GM19043 (cell line): Measurements from ENCODE around the gene PAFAH2.

Experiments
- ATAC-seq: cut with Tn5 transposase; IDR thresholded peaks from one replicate; pipeline ENCODE4 v1.9.1; 2021; ENCODE audit warnings: low read depth; ENCODE audit not compliant: unreplicated experiment

Gene PAFAH2

DNA sequence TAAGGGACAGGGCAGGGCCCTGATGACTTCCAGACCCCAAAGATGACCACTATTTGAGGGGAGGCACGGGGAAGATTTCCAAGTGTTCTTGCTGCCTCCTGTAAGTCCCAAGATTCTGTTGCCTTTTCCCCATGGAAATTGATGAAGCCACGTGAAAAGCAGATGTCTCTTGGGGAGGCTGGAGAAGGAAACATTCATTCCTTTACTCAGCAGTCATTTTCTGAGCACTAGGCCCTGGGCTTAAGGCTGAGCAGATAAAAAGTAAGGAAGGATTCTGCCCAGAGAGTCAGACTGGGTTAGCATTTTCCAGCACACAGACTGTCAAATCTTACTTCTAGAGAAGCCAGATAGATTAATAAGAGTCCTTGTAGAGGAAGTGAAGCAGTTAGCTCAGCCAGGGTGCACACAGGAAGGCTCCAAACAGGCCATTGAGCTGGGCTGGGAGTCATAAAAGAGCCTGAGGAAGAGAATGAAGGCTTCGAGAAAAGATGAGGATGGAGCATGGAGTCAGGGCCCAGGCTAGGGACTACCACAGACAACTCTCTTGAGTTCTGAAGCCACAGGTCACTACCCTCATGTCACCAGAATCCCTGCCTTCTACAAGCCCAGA lies 33.9 kb upstream of the PAFAH2 start:
- ATAC-seq, result no peak

DNA sequence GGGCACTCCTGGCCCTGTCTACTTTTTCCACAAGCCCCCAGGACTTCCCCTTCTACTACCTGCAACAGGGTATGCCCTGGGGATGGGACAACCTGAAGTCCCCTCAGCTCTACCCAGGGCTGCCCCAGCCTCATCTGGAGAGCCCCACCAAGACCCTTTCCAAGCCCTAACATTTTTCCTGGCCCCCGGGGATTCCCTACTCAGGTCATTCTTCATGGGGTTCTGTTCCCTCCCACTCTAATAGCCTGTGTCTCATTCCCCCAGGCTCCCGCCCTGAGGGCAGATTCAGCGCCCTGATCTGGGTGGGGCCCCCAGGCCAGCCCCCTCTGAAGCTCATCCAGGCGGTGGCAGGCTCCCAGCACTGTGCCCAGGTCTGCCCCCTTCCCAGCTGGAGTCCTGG lies 33.3 kb upstream of the PAFAH2 start:
- no peak for ATAC-seq

DNA sequence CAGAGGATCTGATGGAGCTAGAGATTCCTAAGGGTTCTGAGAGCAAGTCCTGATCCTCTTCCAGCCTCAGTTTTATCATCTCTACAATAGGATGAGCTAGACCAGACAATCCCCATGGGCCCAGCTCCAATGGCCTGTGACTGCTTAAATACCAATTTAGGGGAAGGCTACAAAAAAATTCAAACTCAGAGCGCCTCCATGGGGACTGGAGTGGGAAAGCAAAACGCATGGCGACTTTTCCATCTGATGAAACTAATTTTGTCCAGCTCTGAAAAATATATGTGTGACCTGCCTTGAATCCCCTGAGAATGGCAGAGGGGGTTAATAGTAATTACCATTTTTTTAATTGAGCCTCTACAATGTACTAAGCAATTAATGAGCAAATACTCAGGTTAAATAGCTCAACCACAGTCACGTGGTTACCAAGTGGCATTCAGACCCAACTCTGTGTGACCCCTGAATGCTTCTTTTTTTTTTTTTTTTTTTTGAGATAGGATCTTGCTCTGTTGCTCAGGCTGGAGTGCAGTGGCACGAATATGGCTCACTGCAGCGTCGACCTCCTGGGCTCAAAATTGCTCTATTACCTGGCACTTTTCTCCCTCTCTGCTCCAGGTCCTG lies 32.1 kb upstream of the PAFAH2 start:
- no peak for ATAC-seq

DNA sequence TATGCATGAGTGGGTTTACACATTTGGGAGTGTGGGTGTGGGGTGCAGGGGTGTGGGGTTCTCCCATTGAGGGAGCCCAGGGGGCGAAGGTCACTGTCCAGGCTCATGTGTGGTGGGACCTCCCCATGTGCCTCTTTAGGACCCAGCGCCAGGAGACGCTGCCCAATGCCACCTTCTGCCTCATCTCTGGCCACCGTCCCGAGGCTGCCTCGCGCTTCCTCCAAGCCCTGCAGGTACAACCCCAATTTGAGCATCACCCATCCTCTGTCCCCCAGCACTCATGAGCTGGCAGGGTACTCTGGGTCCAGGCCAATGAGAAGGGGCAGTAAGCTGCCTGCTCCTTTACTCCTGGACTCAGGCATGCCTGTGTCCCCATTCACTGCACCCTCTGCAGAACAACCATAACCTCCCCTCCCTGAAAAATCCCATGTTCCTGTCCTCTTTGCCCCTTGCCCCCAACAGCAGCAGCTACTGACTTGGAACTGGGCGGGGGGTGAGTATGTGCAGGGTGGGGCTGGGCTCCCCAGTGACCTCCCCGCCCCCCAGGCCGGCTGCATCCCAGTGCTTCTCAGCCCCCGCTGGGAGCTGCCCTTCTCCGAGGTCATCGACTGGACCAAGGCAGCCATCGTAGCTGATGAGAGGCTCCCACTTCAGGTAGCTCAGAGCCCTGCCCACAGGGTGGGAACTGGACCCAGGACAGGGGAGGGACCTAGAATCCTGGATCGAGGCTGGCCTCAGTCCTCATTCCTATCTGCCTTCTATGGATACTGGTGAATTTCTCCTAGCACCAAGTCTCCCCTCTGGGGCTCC lies 31.4 kb upstream of the PAFAH2 start:
- no peak for ATAC-seq

DNA sequence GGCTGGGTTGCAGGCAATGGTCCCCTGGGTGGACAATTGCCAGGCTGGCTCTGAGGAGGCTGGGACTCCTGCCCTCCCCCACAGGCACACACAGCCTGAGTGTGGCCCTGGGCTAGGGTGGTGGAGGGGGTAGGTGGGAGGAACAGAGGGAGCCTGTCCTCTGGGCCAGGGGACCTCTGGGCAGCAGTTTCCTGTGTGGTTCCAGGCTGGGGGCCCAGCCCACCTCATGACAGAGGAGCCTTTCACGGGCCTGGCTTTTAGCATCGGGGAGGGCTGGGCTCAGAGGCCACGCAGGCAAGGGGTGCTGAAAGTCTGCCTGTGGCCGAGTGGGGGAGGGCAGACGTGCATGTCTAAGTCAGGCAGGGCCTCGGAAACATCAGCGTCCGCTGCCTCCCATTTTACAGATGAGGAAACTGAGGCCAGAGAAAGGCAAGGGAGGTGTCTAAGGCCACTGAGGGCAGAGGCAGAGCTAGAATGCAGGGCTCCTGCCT lies 30.7 kb upstream of the PAFAH2 start:
- ATAC-seq, result no peak

DNA sequence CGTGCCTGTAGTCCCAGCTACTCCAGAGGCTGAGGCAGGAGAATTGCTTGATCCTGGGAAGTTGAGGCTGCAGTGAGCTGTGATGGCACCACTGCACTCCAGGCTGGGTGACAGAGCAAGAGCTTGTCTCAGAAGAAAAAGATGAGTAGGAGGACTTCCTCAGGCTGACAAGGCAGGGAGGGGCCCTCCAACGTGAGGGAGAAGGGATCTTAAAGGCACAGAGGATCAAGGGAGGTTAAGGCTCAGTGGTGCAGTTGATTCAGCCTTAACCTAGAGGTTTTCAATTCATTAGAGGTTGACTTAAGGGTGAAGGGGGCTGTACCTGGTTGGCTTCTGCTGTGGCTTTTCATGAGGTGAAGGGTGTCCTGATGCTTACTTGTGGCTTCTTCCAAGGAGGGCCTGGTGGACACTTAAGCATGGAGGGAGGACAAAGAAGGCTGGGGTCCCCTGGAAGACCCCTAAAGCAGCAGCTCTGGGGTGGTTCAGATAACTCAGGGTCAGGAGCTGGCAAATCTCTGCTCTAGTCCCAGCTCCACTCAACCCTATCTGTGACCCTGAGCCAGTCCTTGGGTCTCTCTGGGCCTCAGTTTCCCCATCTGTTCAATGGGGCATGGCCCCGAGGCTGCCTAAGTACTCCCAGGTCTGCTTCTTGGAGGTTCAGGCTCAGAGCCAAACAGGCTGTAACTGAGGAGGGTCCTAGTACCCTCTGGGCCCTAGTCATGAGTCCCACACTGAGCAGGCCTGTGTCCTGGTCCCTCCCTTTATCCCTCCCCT lies 30.0 kb upstream of the PAFAH2 start:
- no peak for ATAC-seq

DNA sequence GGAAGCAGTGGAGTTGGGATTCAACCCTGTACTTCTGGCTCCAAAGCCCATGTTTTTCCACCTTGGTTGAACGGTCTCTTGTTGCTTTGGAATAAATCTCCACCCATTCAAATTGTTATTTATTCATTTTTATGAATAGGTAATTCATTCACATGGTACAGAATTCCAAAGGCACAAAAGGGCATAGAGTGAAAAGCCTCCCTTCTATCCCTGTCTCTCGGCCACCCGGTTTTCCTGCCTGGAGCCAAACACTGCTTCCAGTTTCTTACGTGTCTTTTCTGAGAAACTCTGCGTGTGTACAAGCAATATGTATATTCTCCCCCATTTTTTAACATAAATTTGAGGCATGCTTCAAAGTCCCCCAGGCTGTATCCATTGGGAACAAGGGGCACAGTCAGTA lies 27.7 kb upstream of the PAFAH2 start:
- ATAC-seq, result no peak

DNA sequence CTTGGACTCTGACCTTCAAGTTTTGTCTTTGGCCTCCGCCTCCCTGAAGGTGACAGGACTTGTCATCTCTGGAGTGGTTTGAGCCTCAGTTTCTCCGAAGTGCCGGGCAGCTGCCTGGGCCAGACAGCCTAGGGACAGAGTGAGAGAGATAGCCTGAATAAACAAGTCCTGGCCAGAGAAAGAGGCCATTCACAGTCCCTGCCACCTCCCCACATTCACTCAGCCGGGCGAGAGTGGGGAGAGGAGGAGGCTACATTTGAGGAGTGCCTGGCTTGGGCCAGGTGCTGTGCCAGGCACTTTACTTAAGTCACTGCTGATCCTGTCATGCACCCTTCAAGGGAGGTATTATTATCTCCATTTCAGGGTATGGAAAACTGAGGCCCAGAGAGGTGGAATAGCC lies 27.2 kb upstream of the PAFAH2 start:
- no peak for ATAC-seq

DNA sequence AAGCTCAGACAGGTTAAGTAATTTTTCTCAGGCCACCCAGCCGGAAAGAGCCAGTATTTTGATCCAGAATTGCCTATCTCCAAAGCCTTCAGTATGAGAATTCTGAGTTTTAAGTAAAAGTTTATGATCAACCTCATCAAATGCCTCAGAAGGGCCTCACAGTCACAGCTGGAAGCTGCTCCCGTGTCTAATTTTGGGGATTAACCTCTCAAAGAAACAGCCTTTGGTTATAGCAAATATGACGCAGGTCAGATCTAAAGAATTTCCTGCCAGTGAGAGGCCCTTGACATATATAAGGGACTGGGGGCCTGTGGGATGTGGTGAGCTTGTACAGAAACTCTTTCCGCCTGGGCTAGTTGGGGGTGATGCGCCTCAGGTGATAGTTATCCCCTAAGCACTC lies 26.0 kb upstream of the PAFAH2 start:
- ATAC-seq, result no peak

DNA sequence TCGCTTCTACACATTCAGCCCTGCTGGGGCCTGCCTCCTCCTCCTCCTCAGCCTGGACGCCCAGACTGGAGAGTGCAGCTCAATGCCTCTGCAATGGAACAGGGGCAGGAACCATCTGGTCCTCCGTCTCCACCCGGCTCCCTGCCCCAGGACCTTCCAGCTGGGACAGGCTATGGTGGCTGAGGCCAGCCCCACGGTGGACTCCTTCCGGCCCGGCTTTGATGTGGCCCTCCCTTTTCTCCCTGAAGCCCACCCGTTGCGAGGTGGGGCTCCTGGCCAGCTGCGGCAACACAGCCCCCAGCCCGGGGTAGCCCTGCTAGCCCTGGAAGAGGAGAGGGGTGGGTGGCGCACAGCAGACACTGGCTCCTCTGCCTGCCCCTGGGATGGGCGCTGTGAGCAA lies 25.1 kb upstream of the PAFAH2 start:
- ATAC-seq, result no peak

DNA sequence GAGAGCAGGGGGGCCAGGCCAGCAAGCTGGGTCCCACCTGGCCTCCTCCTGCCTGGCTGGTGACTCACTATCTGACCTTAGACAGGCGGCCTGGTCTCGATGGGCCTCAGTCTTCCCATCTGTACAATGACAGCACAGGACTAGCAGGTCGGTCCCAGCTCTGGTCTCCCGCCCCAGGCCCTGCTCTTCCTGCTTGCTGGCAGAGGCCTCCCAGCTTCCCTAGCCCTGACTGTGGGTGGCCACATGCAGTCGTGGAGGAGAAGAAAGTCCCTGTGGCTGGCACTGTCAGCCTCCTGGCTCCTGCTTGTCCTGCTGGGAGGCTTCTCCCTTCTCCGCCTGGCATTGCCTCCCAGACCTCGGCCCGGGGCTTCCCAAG lies 24.5 kb upstream of the PAFAH2 start:
- ATAC-seq, result no peak

DNA sequence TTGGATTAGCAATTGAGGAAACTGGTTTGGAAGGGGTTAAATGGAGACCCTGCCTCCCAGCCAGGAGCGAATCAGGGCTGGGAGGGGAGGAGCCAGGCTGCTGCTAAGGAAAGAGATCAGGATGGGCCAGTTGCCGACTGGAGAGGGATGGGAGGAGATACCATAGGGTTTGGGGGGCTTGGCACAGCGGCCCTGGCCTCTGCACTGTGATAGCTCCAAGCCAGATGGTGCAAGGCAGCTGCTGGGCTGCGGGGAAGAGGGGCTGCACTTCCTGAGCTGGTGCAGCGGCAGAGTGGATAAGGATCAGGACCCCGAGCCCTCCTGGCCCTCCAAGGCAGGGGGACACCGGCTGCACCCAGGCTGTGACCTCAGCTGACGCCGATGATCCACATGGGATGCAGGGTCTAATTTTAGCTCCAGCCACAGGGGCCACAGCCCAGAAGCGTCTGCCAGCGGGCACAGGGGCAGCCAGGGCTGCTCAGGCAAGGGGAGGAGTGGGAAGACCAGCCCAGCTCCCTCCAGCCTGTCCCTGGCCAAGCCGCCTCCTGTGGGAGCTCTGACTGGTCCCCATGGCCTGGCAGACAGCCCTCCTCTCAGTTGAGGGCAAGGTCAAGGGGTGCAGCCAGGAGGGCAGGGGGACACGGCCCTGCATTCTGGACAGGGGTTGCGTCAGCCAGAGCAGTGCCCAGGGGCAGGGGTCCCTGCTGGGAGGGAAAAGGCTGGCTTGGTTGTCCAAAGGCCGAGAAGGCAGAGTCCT lies 24.0 kb upstream of the PAFAH2 start, which contains the start of gene EXTL1:
Gene EXTL1 (plus strand): TSS at position 129 of the 757 bp plus-strand sequence. CDS start 872 bp downstream, outside the sequence.
- no peak for ATAC-seq

DNA sequence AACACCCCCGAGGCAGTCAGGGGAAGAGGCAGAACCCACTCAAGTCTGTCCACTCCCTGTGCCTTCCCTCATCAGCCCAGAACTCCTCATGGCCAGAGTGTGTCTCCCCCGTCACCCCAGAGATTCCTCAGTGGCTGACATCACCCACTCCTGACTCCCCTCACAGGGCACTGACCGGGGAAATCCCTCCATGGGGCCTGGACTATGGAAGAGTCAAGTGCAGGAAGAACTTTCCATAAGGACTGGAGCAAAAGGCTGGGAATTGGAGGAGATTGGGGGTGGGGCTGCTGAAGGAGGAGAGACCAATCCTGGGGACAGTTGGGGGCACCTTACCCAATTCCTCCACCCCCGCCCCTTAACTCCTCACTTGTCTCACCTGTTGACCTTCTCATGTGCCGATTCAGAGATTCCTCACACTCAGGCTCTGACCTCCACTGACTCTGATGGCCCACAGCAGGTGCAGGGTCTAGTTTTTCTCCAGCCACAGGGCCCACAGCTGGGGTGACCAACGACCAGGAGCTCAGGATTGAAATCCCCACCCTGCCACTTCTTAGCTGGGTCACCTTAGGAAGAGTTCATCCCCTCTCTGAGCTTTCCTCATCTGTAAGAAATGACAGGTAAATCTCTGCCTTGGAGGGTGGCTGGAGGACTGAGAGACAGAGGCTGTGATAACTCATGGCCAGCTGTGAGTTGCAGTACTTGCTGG lies 23.2 kb upstream of the PAFAH2 start:
- no peak for ATAC-seq

DNA sequence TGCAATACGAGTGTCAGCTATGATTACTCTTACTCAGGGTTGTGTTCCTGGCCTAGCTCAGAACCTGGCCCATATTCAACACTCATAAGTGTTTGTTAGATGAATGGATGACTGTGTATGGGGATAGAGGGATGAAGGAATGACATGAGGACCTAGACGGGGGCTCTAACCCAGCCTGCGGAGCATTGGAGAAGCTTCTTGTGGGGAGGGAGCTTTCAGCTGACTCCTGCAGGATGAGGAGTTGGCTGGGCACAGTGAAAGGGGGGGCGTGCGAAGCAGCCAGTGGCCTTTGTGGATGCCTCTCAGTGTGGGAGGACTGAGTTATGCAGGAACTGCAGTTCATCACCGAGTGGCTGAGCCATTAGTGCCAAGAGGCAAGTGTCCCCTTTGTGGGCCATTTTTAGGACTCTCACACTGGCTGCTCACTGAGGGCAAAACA lies 22.5 kb upstream of the PAFAH2 start:
- no peak for ATAC-seq

DNA sequence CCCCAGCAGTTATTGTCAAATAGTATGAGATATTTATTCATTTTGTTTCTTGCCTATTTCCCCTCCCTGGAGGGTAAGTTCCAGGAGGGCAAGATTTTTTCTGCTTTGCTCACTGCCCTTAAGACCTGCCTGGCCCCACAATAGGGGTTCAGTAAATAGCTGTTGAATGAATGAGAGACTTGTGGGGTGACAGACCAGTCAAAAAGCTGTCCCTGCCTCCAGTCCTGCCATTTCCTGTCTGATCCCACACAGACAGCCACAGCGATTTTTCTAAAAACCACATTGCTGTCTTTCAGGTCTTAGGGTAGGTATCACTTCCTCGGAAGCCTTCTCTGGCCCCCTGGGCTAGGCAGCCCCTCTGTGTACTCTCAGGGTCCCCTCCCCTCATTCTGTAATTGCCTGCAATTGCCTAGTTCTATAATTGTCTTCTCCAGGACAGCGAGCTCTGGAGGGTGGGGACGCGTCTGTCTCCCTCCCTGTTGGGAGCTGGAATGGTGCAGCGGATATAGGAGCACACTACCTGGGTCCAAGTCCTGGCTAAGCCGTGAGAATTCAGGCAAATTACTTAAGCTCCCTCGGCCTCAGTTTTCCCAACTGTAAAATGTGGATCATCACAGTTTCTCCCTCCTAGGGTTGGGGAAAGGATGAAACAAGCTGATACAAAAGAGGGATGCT lies 21.9 kb upstream of the PAFAH2 start:
- ATAC-seq, result no peak

DNA sequence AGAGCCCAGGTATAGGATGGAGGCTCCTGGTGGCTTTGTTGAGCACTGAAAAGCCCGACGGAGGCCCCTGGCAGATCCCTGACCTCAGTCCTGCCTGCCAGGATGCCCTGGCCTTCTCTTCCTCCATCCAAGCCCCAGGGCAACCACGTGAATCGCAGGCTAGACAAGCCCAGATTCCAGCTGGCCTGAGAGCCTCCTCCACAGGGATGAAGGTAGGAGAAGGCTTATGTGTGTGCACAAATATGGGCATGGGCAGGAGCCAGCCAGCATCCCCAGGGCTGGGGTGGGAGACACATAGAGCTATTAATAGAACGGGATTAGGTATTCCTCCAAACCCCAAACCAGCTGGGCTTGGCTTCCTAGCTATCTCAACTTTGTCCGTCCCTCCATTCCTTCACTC lies 19.7 kb upstream of the PAFAH2 start:
- no peak for ATAC-seq

DNA sequence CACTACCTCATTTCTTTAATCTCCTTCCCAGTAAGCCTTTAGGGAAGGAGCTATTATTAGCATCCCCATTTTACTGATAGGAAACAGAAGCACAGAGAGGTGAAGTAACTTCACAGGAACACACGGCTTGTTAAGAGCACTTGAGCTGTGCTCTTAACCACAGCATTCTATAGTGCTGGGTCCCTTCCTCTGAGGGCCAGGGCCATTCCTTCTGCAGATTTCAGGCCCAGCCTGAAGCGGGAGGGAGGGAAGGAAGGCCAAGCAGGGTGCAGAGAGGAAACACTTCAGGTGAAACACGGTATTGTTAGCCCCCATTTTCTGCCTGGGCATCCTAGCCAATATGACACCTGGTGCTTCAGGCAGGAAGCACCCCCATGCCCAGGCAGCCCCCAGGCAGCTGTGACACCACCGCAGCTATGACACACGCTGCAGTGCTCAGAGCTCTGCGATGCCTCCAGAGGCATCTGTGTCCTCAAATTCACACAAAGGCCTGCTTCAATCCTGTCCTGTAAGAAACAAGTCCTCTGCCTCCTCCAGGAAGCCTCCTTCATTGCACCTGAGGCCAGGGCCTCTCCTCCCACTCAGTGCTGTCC lies 19.2 kb upstream of the PAFAH2 start:
- ATAC-seq, result no peak

DNA sequence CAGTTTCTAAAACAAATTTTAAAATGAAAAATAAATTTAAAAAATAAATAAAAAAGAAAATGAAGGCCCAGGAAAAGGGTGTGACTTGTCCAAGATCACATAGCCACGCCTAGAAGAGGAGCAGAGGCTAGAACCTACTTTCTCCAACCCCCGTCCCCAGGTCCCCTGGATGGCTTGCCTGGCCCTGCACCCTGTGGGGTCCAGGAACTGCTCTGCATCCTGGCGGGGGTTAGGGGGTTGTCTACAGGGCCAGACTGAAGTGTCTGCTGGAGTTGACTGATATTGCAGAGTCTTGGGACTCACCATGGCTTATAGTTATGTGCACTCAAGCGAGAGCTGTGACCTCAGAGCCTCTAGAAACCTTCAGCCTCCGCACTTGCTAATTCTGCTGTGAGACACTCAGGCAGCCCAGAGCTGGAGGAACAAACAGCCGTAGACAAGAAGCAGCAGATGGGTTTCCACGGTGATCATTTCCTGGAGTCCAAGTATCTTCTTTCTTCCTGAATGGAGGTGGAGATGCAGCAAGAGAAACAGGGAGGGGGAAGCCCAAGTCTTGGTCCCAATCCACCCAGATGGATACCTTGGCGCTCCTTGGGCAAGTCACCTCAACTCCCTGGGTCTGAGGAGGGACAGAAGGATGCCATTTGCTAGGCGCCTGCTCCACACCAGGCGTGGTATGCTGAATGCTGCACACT lies 18.5 kb upstream of the PAFAH2 start:
- ATAC-seq, result no peak
